Thyroid gland (tissue), 4 donors: Measurements from ENCODE around the gene MRPL36.
"Not testable (repeated sequence)": the region's sequence is repeated elsewhere in the genome, so short reads cannot be mapped to it uniquely, and the experiment has no call there.

Experiments used
- POLR2A ChIP-seq, 2 donors: fragments of 450-650 bp; IDR thresholded peaks; one replicate each; pipeline ENCODE4 v1.6.1; 2017; ENCODE audit warnings: antibody characterized with exemption in 2 of 2, mild to moderate bottlenecking in 2 of 2, moderate library complexity in 1 of 2
- TF ChIP-seq, protein P1 (sequence below), 6 experiments: fragments of 200-600 bp in 3 of 6; fragments of 450-650 bp in 3 of 6; sonication (generic) in 3 of 6; IDR thresholded peaks; one replicate each; pipeline ENCODE4 v1.5.1; 2016 to 2019; ENCODE audit warnings: antibody characterized with exemption in 6 of 6, mild to moderate bottlenecking in 2 of 6, inconsistent platforms in 1 of 6, moderate library complexity in 1 of 6

DNA sequence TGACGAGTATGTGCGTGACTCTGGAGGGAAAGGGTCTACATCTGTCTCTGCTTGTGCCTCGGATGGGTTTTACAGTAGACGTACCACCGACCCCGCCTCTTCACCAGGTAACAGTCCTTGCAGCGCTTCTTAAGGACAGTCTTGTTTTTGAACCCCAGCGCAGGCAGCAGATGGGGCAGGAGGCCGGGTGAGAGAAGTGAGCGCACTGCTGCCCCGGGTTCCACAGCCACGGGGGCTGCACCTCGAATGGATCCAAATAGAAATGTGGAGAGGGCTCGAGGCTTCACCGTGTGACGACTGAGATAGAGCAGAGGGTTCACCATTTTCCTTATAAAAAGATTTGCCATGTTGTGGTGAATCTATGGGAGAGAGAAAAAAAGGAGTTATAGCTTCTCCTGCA lies 1.0 kb downstream of the MRPL36 start:
- TF ChIP-seq POLR2A (IDR thresholded peaks at IDR 0.05): not testable (repeated sequence)
- TF ChIP-seq, protein P1, sequence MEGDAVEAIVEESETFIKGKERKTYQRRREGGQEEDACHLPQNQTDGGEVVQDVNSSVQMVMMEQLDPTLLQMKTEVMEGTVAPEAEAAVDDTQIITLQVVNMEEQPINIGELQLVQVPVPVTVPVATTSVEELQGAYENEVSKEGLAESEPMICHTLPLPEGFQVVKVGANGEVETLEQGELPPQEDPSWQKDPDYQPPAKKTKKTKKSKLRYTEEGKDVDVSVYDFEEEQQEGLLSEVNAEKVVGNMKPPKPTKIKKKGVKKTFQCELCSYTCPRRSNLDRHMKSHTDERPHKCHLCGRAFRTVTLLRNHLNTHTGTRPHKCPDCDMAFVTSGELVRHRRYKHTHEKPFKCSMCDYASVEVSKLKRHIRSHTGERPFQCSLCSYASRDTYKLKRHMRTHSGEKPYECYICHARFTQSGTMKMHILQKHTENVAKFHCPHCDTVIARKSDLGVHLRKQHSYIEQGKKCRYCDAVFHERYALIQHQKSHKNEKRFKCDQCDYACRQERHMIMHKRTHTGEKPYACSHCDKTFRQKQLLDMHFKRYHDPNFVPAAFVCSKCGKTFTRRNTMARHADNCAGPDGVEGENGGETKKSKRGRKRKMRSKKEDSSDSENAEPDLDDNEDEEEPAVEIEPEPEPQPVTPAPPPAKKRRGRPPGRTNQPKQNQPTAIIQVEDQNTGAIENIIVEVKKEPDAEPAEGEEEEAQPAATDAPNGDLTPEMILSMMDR (IDR thresholded peaks at IDR 0.05): not testable (repeated sequence)
